GM20000 (cell line): ENCODE results near the gene DPF3.

Experiments used
- DNase-seq: peaks from one replicate; pipeline ENCODE4 v3.0.0; 2012; ENCODE audit warnings: low spot score
- CTCF ChIP-seq: IDR thresholded peaks from 2 replicates; pipeline ENCODE4 v1.5.1; 2012; ENCODE audit warnings: mild to moderate bottlenecking, control low read depth; ENCODE audit errors: extremely low read depth, missing control alignments

The DPF3 gene

GRCh38 chr14:72839351-72839750 is 54.5 kb downstream of the DPF3 start:
- DNase-seq, result no peak
- TF ChIP-seq CTCF, result no peak

- no peak for TF ChIP-seq CTCF
- DNase-seq, result no peak
These were observed 57.8 kb downstream of the DPF3 start for GRCh38 chr14:72836085-72836484.

GRCh38 chr14:72833174-72833573 is 60.7 kb downstream of the DPF3 start:
- no peak for TF ChIP-seq CTCF
- DNase-seq, result no peak

GRCh38 chr14:72830786-72831594 is 62.9 kb downstream of the DPF3 start:
- no peak for TF ChIP-seq CTCF
- no peak for DNase-seq

- TF ChIP-seq CTCF, result no peak
- DNase-seq, result no peak
These were observed 63.5 kb downstream of the DPF3 start for GRCh38 chr14:72830356-72830755.

- TF ChIP-seq CTCF, result no peak
These were observed 65.3 kb downstream of the DPF3 start for GRCh38 chr14:72828604-72829003.

GRCh38 chr14:72826039-72826438 is 67.9 kb downstream of the DPF3 start:
- no peak for TF ChIP-seq CTCF
- no peak for DNase-seq

More at GRCh38 chr14:72828604-72829003, 65.3 kb downstream of the DPF3 start:
- no peak for DNase-seq
